Forelimb muscle (tissue), 1 donor: Measurements from ENCODE around the gene RNASEH2A. TPM values are rescaled to one million over a fixed set of nuclear protein-coding genes. Genes with fewer than 3 reads are reported as not detected.
A peak's percentile ranks its signal among the peaks of the same experiment; 100 is the strongest.
"Not testable (repeated sequence)": the region's sequence is repeated elsewhere in the genome, so short reads cannot be mapped to it uniquely, and the experiment has no call there.

Source experiments
- DNase-seq: peaks from one replicate; pipeline ENCODE4 v3.0.0-alpha.2; 2013; ENCODE audit warnings: low read depth
- polyA plus RNA-seq: library from polyadenylated mRNA; unstranded; fragments of 120-200 nt; gene quantifications from one replicate; pipeline ENCODE4 v1.2.1, GENCODE V29; 2013; ENCODE audit not compliant: insufficient read length

The RNASEH2A gene
- polyA plus RNA-seq, 1 donor: 17.3 TPM

- DNase-seq: no peak
Observed at GRCh38 chr19:12833418-12833737, 27.0 kb downstream of the RNASEH2A start.

- no peak for DNase-seq
Observed at GRCh38 chr19:12833738-12834565, 27.6 kb downstream of the RNASEH2A start.

DNA sequence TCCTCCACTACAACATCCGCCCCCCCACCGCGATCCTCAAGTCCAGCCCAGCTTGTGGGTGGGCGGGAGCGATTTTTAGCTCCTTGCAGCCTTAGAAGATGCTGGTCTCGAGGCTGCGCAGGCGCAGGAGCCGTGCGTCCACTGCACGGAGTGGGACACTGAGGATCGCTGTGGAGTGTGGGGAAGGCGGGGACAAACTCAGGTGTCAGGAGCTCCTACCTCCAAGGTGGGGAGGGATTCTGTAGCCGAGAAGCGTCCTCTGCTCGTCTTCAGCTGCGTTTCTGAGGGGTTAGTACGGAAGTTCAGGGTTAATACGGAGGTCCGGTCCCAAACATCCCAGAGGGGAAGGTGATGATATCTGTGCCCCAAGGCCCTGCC lies 28.2 kb downstream of the RNASEH2A start, which contains the start of gene RTBDN:
Gene RTBDN, minus strand, starts transcription at position 14 of the 378 bp plus-strand sequence. CDS start 4,600 bp downstream, outside the sequence.
- no peak for DNase-seq

DNA sequence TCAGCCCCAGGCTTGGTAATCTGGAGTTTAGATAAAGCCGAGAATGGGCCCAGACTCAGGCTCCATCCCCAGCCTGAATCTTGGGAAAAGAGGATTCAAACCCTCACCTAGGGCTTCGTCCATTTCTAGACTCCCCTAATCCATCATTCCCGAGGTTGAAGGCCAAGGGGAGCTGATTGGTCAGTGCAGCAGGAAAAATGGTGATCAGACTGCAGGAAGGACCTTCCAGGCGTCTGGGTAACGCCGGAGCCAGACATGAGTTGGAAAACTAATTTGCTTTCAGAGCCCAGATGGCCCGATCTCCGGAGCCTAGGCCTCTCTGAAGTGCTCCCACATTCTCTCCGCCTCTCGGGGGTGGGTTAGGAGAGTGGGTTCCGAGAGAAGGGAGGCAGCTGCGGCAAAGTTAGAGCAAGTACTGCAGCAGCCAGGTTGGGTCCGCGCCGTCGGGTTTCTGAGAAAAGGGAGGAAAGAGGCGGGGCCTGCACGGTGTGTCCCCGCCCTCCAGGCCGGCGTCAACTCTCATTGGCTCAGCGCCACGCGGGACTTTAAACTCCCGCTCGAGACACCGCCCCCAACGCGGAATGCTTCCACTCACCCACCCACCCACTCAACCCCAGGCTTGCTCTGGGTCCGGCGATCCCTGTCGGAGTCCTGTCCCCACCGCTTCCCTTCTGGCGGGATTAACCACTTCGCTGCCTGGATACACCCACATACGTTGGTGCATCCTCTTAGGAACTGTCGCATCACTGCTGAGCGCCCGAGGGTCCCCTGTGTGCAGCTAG lies 28.8 kb downstream of the RNASEH2A start:
- no peak for DNase-seq

- DNase-seq: no peak
Observed at GRCh38 chr19:12836529-12836863, 30.1 kb downstream of the RNASEH2A start.

GRCh38 chr19:12837225-12837624 lies 30.8 kb downstream of the RNASEH2A start:
- DNase-seq: no peak

DNA sequence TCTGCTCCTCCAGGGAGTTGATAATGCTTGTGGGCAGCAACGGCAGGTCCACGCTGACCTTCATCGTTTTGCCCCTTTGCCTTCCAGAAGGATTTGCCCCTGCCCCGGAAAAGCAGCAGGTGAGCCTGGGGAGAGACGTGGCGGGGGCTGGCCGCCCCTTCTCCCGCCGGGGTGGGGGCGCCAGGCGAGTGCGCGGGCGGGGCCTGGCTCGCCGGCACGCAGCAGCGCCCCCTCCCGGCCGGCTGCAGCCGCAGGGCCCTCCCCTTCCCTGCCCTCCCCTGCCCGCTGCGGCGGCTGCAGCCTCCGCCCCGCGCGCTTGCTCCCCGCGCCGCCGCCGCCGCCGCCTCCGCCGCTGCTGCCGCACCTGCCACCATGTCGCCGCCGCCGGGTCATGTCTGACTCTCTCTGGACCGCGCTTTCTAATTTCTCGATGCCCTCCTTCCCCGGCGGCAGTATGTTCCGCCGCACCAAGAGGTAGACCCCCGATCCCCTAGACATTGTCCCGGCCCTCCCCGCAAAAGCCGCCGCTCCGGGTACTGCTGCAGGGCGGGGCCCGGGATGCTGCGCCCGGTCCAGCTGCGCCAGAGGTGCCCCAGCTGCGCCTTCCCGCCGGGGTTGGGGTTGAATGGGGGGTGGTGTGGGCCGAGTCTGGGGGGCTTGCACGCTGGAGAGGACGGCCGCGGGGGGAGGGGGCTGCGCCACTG lies 31.9 kb downstream of the RNASEH2A start, which contains the start of gene MAST1:
Gene MAST1, plus strand, starts transcription at position 334 of the 704 bp plus-strand sequence. Its CDS starts 58 bp downstream, at position 392.
- no peak for DNase-seq

DNA sequence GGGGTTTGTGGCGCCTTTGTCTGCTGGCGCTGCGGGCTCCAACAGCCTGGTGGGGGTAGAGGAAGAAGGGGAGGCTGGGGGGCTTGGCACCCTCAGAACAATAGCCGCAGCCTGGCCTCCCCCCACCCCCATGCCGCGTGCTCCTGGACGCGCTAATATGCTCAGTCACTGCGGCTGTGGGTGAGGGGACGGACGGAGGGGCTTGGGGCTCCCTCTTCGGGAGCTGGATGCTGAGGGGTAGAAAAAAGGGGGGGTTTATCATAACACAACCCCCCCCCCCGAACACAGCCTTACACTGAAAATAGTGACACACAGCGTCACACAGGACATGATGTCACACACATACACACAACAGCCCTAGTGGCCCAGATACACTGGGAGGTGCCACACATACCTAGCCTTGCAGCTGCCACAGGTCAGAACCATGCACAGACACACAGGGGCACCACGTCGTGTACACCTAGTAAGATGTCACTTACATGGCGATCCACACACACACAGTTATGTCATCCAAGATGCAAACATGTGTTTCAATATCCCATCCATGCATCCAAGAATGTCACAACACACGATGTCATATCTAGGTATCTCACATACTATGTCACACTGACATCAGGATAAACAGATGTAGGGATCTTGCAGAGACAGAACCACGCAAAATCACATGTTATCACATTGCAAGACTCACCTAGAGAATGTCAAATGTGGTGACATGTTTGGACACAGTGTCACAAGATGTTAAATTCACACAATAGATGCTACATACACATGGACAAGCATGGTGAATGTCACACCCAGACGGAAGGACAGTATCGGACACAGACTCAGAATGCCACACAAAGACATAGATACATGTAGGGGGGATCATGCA lies 32.7 kb downstream of the RNASEH2A start:
- DNase-seq: no peak

GRCh38 chr19:12840091-12841079 lies 34.0 kb downstream of the RNASEH2A start:
- DNase-seq: no peak

DNA sequence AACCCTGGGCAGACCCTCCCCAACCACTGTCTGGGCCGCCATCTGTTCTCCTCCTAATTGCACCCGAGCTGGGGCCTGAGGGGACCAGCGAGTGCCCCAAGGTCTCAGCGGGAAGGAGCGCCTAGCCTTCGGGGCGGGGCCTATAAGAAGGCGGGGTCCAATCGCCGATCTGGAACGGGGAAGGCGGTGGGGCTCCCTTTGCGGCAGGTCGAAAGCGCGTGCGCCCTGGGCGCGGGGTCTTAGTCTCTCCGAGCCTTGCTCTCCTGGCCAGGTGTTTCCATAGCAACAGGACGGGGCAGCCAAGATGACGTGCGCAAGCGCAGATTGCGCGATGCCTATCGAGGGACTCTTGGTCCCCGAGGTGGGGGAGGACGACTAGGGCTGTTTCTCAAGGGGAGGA lies 34.7 kb downstream of the RNASEH2A start:
- DNase-seq: no peak

- DNase-seq: no peak
Observed at GRCh38 chr19:12842511-12842910, 36.1 kb downstream of the RNASEH2A start.

GRCh38 chr19:12843328-12843727 lies 36.9 kb downstream of the RNASEH2A start:
- DNase-seq: no peak

- DNase-seq: no peak
Observed at GRCh38 chr19:12843999-12844732, 37.8 kb downstream of the RNASEH2A start.

- not testable (repeated sequence) for DNase-seq
Observed at GRCh38 chr19:12846613-12847012, 40.2 kb downstream of the RNASEH2A start.

- peak; percentile 25 for DNase-seq
Observed at GRCh38 chr19:12847159-12848139, 41.1 kb downstream of the RNASEH2A start.

- no peak for DNase-seq
Observed at GRCh38 chr19:12856653-12857052, 50.3 kb downstream of the RNASEH2A start.

DNA sequence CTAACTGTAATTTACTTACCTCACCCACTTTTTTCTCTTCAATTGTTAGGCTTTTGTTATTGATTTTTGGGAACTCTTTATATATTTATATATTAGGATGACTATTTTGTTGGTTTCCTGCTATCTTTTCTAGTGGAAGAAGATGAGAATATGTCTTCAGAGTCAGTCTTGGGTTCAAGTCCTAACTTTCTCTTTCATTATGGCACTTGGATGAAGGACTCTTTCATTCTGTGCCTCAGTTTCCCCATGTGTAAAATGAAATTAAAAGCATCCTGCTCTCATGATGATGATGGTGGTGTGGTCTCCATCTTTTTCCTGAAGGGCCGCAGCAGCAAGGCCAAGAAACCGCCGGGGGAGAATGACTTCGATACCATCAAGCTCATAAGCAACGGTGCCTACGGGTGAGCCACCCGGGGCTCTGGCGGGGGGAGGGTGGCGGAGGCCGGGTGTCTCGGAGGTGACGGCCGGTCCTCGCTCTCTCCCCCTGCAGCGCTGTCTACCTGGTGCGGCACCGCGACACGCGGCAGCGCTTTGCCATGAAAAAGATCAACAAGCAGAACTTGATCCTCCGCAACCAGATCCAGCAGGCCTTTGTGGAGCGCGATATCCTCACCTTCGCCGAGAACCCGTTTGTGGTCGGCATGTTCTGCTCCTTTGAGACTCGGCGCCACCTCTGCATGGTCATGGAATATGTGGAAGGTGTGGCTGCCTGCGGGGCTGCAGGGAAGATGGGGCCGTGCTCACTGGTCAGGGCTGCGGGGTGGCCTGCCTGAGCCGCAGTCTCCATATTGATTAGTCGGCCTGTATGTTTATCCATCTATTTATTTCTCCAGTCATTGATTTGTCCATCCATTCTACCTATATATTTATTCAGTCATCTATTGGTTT lies 51.9 kb downstream of the RNASEH2A start:
- DNase-seq: no peak
